ENCODE results near the gene TLNRD1. TPM values are rescaled to one million over a fixed set of nuclear protein-coding genes. Genes with fewer than 3 reads are reported as not detected.
"Not testable (repeated sequence)": the region's sequence is repeated elsewhere in the genome, so short reads cannot be mapped to it uniquely, and the experiment has no call there.

Gene TLNRD1
- total RNA-seq, result 10 to 100 TPM; 10.0 to 26.1 TPM

DNA sequence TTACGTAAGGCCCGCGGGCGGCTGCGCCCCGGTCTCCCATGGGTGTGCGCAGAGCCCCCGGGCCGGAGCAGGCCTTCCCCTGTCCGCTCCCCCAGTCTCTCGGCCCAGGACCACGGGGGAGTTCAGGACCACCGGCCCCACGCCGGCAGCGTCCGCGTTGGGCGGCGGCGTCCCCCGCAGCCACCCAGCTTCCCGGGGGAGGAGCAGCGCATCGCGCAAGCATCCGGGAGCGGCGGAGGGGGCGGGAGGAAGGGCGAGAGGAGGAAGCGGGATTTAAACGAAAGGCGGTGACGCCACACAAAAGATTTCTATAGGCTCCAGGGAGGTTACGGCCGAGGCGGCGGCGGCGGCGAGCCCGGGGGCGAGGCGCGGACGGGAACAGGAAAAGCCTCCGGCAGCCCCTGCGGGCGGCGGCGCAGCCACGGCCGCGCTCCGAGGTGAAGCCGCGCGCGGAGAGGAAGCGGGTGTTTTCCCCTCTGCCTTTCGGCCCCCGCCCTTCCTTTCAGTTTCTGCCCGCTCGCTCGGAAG lies at the start of gene TLNRD1:
Gene TLNRD1, plus strand, starts transcription at position 300 of the 528 bp plus-strand sequence. CDS start 1,349 bp downstream, outside the sequence.
- no peaks in the 10 kb centered on the region for H3K9me3 ChIP-seq
- TF ChIP-seq CTCF (IDR thresholded peaks at IDR 0.05), result no peak
- peaks cover 0 to 35% of the 10 kb centered on the region in 2 donors for H3K4me1 ChIP-seq
- no peaks in the 10 kb centered on the region for H3K27me3 ChIP-seq
- H3K27ac ChIP-seq, result peak within 1 kb of the TSS; percentile 96 to 98
- peak; percentile 92 for DNase-seq (ENCODE audit: low spot score)
- peak within 1 kb of the TSS; percentile 73 to 79 for H3K4me3 ChIP-seq
- peaks cover 13% of the 10 kb centered on the region for H3K36me3 ChIP-seq

GRCh38 chr15:80951941-80952340 lies 48.8 kb upstream of the TLNRD1 start:
- no peak for TF ChIP-seq CTCF (IDR thresholded peaks at IDR 0.05)
- Histone ChIP-seq H3K36me3 (peaks cover 55% of the 10 kb centered on the region), H3K4me3 (no peak overlapping the region)

DNA sequence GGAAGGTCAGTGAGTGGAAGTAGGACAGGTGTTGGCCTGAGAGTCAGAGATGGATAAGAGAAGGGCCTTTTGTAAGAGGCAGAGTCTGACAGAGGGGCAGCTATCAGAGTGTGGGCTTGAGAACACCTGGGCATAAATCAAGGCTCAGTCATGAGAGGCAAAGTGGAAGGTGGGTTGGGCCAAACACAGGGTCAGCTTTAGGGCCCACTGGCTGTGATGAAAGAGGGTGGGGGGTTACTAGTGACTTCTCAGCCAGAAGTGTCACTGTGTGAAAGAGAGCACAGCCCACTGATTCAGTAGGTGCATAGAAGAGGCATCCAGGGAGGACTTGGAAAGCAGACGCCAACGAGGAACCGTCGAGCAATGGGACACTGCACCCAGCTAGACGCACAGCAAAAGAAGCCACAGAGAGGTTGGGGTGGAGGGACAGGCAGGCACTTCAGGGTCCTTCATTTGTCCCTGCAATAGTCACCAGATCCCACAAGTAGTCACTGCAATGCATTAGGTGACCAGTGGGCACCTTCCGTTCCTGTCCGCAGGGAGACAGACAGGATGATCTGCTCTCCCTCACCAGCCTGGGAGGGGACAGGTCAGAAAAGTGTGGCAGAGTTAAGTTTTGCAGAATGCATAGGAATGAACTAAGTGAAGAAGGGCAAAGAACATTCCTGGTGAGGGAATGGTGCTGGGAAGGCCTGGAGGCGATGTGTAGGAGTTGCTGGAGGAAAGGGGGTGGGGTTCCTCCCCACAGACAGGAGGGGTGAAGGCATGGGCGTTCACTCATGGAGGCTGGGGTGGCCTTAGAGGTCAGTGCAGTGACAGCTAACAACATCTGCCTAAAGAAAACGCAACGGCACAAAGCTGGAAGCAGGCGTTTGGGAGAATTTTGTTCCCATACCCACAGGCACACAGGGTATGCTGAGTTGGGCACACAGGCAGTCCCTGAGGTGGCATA lies 47.4 kb upstream of the TLNRD1 start:
- no peak overlapping the region for H3K4me3 ChIP-seq
- no peaks in the 10 kb centered on the region for H3K4me1 ChIP-seq
- DNase-seq (ENCODE audit: low spot score), result peak; percentile 54
- TF ChIP-seq CTCF (IDR thresholded peaks at IDR 0.05), result no peak
- no peak overlapping the region for H3K27ac ChIP-seq
- no peaks in the 10 kb centered on the region for H3K27me3 ChIP-seq
- peaks cover 42% of the 10 kb centered on the region for H3K36me3 ChIP-seq
- no peaks in the 10 kb centered on the region for H3K9me3 ChIP-seq

More at GRCh38 chr15:80951941-80952340, 48.8 kb upstream of the TLNRD1 start:
- H3K4me1 ChIP-seq, result no peaks in the 10 kb centered on the region
- DNase-seq (ENCODE audit: low spot score), result peak; percentile 18
- H3K9me3 ChIP-seq, result no peaks in the 10 kb centered on the region
- no peaks in the 10 kb centered on the region for H3K27me3 ChIP-seq
- no peak overlapping the region for H3K27ac ChIP-seq

DNA sequence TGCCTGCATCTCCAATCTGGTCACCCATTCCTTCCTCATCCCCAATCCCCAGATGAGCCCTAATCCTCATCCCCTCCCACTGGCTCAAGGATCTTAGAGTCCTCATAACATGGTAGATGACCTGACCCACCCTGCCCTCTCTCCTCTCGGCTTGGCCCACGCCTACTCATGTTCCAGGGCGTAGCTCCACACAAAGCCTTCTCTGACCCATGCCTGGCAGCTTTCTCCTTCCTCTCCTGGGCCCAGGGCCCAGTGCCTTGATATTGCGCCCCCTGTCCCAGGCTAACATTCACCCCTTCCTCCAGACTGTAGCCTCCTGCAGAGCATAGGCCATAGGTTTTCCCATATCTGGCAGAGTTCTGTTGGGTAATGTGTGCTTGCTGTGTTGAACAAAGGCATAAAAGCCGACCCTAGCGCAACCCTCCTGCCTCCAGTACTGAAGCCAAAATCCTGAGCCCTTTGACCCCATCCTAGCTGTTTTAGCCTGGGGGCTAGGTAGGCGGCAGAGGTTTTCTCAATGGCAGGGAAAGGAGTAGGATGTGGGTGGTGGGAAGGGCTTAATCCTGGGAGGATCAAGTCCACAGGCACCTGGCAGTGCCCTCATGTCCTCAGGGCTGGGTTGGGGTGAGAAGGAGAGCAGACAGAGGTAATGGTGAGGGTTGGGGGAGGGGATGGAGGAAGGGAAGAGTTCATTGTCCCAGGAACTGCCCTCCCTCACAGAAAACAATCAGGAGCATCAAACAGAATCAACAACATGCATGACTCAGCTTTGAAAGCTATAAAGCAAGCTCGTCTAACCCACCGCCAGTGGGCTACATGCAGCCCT lies 46.6 kb upstream of the TLNRD1 start:
- Histone ChIP-seq H3K4me1 (no peaks in the 10 kb centered on the region), H3K4me3 (no peak overlapping the region), H3K36me3 (peaks cover 35% of the 10 kb centered on the region), H3K27ac (no peak overlapping the region), H3K9me3 (no peaks in the 10 kb centered on the region), H3K27me3 (no peaks in the 10 kb centered on the region)
- no peak for TF ChIP-seq CTCF (IDR thresholded peaks at IDR 0.05)
- peak; percentile 18 for DNase-seq (ENCODE audit: low spot score)

DNA sequence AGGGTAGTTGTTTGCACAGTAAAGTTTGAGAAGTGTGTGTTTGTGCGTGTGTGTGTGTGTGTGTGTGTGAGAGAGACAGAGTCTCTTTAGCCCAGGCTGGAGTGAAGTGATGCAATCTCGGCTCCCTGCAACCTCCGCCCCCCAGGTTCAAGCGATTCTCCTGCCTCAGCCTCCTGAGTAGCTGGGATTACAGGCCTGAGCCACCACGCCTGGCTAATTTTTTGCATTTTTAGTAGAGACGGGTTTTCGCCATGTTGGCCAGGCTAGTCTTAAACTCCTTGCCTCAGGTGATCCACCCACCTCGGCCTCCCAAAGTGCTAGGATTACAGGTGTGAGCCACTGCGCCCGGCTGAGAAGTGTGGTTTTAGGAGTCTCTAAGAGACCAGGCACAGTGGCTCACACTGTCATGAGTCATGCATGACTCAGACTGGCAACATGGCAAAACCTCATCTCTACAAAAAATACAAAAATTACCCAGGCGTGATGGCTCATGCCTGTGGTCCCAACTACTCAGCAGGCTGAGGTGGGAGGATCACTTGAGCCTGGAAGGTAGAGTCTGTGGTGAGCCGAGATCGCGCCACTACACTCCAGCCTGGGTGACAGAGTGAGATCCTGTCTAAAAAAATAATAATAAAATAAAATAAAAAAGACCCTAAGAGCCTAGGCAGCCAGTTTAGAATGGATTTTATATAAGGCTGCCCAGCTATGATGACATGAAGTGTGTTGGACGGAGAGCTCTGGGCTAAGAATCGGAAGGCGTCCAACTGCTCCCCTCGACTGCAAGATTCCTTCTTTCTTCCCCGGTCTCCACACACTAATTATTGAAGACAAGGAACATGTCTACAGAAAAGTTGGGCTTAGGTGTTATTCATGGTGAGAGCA lies 44.9 kb upstream of the TLNRD1 start:
- H3K9me3 ChIP-seq, H3K4me1 ChIP-seq, H3K27ac ChIP-seq, H3K4me3 ChIP-seq, H3K27me3 ChIP-seq: not testable (repeated sequence)
- peak; percentile 49 for DNase-seq (ENCODE audit: low spot score)
- peaks cover 30% of the 10 kb centered on the region for H3K36me3 ChIP-seq
